ENCODE results near the gene YIF1B.

YIF1B gene

DNA sequence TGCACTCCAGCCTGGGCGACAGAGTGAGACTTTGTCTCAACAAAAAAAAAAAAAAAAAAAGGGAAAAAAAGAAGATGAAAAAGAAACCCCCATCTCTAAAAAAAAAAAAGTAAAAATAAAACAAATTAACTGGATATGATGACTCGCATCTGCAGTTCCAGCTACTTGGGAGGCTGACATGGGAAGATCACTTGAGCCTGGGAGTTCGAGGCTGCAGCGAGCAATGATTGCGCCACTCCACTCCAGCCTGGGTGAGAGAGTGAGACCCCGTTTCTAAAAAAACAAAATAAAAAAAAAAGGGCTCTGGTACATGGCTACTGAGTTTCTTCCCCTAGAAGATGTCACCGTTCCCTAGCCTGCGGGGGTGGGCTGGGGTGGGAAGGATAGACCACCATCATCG, 17.5 kb upstream of the YIF1B start:
- no peak for DNase-seq

DNA sequence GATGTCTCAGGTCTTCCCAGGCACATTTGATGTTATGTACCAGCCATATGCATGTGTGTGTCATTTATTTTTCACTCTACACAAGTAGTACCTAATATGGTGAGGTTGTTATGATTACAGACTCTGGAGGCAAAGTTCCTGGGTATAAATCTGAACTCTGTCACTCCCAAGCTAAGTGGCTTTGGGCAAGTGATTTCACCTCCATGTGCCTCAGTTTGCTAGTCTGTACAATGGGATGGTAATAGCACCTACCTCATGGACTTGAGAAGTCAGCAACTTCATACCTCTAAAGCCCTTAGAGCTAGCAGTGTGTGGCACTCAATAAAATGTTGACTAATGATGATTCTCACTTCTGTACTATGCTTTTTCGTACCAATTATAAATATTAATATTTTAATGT, 16.0 kb upstream of the YIF1B start:
- DNase-seq: no peak

DNA sequence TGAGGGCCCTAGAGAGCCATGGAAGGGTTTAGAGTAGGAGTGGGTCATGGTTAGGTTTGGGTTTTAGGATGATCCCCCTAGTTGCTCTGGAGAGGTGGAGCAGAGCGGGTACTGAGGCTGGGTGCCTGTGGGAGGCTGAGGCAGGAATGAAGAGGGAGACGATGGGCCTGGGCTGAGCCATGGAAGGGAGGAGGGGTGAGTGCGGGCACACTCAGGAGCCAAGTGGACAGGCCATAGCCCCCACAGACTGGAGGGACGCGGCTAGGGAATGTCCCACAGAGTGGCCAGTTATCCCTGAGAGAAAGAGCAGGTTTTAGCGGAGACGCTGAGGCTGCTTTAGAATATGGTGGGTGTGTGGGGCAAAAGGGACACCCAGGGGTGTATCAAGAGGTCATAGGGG, 13.9 kb upstream of the YIF1B start:
- no peak for DNase-seq

DNA sequence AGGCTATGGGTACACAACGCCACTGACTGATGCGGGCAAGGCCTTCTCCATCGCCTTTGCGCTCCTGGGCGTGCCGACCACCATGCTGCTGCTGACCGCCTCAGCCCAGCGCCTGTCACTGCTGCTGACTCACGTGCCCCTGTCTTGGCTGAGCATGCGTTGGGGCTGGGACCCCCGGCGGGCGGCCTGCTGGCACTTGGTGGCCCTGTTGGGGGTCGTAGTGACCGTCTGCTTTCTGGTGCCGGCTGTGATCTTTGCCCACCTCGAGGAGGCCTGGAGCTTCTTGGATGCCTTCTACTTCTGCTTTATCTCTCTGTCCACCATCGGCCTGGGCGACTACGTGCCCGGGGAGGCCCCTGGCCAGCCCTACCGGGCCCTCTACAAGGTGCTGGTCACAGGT, 10.8 kb upstream of the YIF1B start:
- DNase-seq: no peak

DNA sequence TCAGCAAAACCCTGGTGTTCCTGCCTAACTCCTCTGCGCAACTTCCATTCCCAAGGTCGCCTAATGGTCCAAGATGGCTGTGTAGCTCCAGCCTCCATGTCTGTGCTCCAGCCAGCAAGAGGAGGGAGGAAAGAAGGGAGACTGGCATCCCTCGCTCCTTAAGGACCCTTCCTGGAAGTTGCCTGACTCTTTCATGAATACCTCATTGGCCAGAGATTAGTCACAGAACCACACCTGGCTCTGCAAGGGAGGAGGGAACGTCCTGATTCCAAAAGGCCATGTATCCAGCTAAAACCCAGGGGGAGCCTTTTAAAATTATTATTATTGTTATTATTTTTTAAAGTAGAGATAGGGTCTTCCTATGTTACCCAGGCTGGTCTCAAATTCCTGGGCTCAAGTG, 8.7 kb upstream of the YIF1B start:
- DNase-seq: no peak

DNA sequence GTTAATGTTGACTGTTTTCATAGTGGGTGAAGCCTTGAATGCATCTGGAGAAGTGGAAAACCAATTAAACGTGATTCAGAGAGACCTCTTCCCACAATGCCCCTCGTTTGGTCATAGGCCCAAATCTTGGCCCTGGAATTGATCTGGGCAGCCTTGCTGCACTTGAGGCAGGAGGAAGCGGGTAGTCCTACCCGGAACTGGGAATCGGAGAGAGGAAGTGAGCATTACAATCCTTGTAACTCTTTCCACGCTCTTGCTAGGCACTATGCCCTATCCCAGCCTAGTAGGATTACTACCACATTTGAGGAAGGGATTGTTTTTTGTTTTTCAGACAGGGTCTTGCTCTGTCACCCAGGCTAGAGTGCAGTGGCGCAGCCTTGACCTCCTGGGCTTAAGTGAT, 7.5 kb upstream of the YIF1B start:
- no peak for DNase-seq

DNA sequence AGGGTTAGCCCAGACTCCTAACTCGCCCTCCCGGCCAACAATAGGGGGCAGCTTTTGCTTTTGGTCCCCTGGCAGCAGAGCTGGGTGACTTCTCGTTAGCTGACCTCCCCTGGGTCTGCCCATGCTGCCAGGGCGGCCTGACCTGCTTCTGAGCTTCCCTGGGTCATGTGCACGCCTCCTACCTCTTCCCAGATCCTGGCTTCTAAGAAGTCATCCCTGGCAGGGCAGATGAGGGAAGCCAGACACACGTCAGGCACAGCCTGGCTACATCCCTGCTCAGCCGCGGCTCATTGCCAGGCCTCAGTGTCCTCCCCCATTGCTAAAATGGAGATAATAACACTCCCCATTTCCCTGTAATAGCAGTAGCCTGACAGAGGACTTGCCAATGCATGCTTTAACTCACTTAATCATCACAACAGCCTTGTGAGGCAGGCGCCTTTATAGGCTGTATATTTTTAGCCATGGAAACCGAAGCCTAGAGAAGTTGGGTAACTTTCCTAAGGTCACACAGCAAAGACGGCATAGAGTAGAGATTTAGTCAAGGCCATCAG, 6.0 kb upstream of the YIF1B start:
- DNase-seq: no peak

DNA sequence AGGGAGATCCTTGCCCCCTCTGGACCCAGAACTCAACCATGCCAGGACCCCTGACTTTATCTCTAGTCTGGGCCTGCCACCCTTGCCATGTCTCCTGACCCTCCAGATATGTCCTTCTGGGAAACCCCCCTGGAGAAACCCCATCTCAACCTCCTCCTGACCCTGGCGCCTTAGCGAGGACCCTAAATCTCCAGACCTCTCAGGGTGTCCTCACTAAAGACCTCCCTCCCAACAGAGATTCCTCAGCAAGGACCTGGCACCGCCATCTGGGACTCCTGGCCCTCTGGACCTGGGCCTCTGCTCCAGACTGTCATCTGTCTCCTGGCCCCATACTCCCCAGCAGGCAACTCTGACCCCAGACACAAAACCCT, 5.2 kb upstream of the YIF1B start:
- no peak for DNase-seq

DNA sequence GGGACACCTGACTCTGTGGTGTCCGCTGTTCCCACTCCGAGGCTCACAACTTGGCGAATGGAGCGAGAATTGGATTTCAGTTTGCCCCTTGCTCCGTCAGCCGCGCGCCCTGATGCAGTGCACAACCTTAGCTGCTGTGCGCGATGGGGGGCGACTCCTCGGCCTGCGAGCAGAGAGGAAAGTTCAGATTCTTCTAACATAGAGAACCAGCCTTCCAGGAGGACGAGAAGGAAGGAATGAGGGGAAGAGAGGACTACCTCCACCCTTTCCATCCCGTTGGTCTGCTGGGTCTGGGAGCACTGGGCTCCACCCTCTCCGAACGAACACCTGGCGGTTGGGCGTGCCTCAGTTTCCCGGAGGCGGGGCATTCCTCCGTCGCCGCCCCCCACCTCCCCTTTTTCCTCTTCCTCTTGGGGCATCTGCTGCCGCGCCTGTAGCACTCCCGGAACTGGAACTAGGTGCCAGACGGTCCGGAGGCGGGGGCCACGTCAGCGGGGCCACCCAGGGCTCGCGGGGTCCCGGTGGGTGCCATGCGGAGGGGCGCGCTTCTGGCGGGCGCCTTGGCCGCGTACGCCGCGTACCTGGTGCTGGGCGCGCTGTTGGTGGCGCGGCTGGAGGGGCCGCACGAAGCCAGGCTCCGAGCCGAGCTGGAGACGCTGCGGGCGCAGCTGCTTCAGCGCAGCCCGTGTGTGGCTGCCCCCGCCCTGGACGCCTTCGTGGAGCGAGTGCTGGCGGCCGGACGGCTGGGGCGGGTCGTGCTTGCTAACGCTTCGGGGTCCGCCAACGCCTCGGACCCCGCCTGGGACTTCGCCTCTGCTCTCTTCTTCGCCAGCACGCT, 3.9 kb upstream of the YIF1B start, which contains the start of gene KCNK6:
Gene KCNK6 (plus strand): TSS at position 425 of the 838 bp plus-strand sequence. CDS start 106 bp downstream, at position 531.
- DNase-seq: peak; percentile 6

DNA sequence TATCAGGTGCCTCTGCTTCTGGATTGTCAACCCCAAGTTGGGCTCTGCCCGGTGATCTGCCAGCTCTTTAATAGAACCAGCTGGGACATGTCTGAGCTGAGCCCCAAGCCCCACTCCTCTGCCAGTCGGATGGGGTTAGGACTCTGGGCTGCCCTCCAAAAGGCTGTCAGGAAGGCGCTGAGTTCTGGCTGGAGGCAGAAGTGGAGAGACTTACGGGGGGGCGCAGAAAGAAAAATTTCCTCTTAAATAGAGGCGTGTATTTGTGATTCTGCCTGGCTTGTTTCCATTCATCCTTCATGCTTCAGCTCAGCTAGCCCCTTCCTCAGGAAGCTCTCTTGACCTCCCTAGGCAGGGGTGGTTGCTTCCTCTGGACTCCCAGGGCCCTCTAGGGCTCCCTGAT, 2.9 kb upstream of the YIF1B start:
- no peak for DNase-seq

DNA sequence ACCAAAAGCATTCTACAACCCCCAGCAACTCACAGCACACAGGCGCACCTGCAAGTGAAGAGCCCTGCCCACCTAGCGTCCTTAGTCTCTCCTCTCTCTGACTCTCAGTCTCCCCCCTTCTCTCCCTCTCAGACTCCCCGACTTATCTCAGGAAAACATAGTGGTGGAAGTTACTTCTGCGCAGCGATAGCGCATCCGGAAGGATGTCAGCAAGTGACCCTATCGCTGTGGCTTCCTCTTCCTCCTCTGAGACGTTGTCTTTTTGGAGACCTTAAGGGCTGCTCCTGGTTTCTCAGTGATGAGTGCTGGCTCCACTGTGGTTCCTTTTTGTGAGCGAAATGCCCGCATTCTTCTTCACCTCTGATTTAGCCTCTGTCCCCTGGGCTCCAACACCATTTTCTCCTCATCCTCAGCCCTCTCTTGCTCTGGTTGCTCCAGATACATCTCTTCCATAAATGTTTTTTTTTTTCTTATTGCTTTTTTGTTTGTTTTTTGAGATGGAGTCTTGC, 1.4 kb upstream of the YIF1B start:
- no peak for DNase-seq

DNA sequence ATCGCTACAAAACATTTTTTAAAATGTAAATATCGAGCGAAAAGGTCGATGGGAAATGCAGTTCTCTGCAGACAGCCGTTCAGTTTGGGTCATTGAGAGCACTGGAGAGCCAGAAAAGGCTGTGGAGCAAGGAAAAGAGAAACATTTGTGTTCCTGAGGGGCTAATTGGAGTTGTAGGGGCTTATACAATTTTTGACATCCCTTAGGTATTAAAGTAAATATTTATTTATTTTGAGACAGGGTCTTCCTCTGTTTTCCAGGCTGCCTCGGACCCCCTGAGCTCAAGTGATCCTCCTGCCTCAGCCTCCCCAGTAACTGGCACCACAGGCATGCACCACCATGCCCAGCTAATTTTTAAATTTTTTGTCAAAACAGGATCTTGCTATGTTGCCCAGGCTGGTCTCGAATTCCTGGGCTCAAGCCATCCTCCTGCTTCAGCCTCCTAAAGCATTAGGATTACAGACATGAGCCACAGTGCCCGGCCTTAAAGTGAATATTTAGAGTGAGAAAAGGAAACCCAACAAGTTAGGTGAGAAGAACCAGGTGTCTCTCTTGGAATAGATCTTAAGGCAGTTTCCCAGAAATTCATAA, 825 bp upstream of the YIF1B start:
- no peak for DNase-seq

DNA sequence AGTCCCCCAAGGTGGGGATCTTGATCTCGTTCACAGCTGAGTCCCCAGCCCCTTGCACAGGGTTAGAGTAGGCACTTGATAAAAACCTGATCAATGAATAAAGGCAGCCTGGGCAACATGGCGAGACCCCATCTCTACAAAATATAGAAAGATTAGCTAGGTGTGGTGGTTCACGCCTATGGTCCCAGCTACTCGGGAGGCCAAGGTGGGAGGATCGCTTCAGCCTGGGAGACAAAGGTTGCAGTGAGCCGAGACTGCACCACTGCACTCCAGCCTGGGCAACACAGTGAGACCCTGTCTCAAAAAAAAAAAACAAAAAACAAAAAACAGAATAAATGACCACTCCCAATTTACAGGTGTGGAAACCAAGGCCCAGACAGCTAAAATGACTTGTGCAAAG, 4.8 kb downstream of the YIF1B start:
- no peak for DNase-seq

DNA sequence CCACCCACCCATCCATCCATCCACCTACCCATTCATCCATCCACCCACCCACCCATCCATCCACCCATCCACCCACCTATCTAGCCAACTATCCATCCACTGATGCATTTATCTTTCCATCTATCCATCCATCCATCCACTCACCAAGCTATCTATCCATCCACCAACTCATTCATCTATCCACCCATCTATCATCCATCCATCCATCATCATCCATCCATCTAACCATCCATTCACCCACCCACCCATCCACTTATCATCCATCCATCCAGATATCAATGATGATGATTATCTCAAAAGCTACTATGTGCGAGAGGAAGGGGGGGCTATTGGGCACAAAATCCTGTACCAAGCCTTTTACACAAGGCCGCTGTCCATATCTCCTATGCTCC, 5.5 kb downstream of the YIF1B start:
- no peak for DNase-seq

DNA sequence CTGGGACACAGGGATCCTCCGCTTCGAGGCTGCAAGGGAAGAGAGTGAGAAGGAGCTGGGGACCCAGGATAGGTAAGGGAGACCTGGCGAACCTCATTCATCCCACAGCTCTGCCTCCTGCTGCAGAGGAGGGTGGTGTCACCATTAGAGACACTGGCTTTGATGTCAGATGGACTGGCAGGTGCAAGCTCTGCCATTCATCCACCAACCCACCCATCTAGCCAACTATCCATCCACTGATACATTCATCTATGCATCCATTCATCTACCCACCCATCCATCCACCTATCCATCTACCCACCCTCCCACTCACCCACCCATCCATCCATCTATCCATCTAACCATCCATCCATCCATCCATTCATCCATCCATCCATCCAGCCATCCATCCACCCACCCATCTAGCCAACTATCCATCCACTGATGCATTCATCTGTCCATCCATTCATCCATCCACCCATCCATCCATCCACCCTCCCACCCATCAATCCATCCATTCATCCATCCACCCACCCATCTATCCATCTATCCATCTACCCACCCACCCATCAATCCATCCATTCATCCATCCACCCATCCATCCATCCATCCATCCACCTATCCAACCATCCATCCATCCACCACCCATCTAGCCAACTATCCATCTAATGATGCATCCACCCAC, 6.0 kb downstream of the YIF1B start:
- no peak for DNase-seq

DNA sequence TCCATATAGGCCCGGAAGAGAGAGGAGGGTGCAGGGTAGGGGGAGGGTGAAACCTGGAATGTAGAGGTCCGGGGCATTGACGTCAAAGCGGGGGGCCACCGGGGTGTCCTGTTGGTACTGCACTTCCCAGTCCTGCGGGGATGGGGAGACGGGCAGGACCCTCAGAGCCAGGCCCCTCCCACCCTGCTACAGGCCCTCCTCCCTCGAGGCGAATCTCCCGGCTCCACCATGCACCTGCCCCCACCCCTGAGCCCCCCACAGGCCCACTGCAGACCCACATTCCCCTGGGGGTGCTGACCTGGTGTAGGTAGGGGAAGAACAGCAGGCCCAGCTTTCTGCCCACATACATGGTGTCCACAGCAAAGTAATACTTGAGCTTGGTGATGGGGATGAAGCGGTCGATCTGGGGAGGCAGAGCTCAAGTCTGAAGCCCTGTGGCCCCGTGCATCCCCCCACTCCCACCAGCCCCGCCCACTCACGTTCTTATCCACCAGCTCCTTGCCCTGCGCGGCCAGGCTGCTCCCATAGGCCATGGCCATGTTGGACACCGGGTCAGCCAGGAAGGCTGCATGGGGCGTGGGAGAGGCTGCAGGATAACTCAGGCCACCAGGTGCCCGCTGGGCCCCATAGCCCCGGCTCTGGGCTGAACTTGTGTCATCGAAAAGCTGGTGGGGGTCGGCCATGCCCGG, 6.7 kb downstream of the YIF1B start:
- DNase-seq: no peak

DNA sequence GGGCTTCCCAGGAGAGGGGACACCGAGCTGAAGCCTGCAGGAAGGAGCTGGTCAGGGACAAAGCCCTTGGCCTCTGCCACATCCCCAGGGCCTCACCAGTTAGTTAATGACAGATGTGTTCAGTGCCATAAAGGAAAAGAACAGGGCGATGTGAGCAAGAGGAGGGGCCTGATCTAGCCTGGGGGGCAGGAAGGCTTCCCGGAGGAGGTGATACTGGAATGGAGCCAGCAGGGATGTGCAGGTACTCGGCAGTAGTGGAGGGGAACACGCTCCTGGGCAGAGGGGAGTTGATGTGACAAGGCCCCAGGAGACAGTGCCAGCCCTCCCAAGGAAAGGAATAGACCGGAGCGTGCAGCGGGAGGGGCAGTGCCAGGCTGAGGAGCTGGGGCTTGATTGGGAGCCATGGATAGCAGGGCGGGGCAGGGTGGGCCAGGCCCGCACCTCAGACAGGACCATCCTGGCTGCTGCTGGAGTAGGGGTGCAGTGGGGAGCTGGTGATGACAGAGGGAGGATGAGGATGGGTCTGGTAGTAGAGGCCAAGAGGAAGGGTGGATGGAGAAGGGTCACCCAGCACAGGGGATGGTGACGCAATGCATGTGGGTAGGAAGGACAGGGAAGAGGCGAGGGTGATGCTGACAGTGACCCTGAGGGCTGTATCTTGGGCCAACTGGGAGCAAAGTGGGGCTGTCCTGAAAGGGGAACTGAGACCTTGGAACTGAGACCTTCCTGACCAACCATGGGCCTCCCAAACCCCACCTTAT, 7.6 kb downstream of the YIF1B start:
- no peak for DNase-seq

DNA sequence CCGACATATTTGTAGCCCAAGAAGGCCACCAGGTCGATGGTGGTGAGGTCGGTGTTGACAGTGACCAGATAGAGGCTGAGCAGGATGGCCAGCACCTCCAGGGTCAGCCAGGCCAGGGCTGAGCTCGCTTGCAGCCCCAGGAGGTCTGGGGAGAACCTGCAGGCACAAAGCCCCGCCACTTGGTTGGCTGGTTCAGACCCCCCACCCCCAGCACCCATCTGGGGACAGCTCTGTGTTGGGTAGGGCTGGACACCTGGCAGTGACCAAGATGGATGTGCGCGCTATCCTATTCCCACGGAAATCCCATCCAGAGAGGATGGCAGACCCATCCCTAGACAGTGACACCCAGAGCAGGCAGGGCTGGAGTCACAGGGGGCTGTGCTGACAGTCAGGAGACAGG, 8.2 kb downstream of the YIF1B start:
- no peak for DNase-seq

DNA sequence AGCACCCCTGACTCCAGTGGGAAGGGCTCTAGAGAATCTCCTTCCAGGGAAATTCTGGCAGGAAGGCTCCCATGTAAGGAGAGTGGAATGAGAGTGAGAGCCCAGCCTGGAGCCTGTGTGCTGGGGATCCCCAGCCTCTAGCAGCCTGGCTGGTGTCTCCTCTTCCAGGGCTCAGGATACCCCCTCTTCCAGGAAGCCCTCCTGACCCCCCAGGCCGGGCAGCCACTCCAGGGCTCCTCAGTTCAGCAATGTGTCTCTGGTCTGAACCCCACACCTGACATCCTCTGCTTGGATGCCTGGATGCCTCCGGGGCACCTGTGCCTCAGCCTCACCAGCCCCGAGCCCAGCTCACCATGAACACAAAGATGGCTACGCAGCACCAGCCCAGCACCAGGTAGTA, 8.7 kb downstream of the YIF1B start:
- DNase-seq: no peak

DNA sequence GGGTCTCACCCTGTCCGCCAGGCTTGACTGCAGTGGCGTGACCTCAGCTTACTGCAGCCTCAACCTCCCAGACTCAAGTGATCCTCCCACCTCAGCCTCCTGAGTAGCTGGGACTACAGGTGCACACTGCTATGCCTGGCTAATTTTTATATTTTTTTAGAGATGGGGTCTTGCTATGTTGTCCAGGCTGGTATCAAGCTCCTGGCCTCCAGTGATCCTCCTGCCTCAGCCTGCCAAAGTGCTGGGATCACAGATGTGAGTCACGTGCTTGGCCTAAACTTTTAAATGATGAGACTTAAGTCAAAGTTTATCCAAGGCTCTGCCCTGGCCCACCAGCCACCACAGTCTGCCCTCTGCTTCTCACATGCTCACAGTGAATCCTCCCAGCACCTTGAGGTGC, 9.5 kb downstream of the YIF1B start:
- no peak for DNase-seq

DNA sequence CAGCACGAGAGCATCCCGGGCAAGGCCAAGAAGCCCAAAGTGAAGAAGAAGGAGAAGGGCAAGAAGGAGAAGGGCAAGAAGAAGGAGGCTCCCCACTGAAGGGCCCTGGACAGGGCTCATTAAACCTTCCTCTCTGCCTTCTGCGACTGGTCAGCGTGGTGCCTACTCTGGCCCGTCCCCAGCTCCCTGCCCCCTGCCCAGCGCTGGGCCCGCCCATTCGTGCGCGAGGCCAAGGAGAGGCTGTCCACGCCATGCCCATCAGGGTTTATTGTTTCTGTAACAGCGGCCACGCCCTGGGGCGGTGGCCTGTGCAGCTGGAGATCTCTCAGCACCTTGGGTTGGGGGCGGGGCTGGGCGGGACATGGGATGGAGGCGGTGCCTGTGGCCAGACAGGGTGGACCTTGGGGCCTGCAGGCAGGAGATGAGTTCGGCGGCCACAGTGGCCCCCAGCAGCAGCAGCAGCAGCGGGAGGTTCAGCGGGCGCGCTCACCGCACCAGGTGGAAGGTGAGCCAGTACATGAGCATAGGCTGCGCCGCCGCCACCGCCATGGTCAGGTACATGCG, 10.8 kb downstream of the YIF1B start:
- no peak for DNase-seq

DNA sequence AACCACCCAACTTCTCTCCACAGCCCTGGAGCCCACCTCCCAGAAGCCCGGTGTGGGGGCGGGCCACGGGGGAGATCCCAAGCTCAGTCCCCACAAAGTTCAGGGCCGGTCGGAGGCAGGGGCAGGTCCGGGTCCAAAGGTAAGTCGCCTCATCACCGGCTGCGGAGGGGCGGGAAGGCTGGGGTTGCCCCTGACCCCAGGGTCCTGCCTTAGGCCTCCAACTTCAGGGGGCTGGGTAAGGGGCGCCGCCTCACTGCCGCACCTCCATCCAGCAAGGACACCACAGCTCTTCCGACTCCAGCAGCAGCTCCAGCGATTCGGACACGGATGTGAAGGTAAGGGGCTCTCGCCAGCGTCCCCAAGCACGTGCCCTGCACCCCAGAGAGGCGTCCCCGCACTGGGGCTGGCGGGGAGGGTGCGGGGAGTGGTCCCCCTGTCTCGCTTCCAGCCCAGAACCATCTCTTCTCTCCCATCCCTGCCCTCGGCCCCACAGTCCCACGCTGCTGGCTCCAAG, 11.3 kb downstream of the YIF1B start:
- no peak for DNase-seq

All from effector CD8-positive, alpha-beta T cell (primary cell).